Liver (tissue), 9 donors: ENCODE data around the gene FKBP5. TPM values are rescaled to one million over a fixed set of nuclear protein-coding genes. Genes with fewer than 3 reads are reported as not detected.

Experiments
- DNase-seq: peaks from one replicate; pipeline ENCODE4 v3.0.0-alpha.2; 2017; ENCODE audit warnings: low spot score
- H3K27ac ChIP-seq, 2 donors: one replicate each; pipeline ENCODE4 v1.7.0; 2013; ENCODE audit warnings: inconsistent platforms in 2 of 2, low read length in 2 of 2, control low read depth in 1 of 2, low read depth in 1 of 2, mild to moderate bottlenecking in 1 of 2
- H3K27me3 ChIP-seq, 4 donors: one replicate each; pipeline versions ENCODE4 v1.6.1 to v1.7.0; 2013; ENCODE audit warnings: low read length in 3 of 4, inconsistent platforms in 1 of 4, mild to moderate bottlenecking in 1 of 4, moderate library complexity in 1 of 4; ENCODE audit not compliant: control insufficient read depth in 4 of 4, insufficient read depth in 4 of 4
- H3K36me3 ChIP-seq, 4 donors: one replicate each; pipeline versions ENCODE4 v1.6.1 to v1.7.0; 2013; ENCODE audit warnings: low read length in 3 of 4, mild to moderate bottlenecking in 3 of 4, low read depth in 1 of 4, moderate library complexity in 1 of 4; ENCODE audit not compliant: control insufficient read depth in 4 of 4, insufficient read depth in 3 of 4
- H3K4me1 ChIP-seq, 4 donors: one replicate each; pipeline versions ENCODE4 v1.6.1 to v1.7.0; 2013; ENCODE audit warnings: low read length in 3 of 4, mild to moderate bottlenecking in 3 of 4, moderate library complexity in 1 of 4; ENCODE audit not compliant: control insufficient read depth in 4 of 4, insufficient read depth in 4 of 4
- H3K4me3 ChIP-seq, 3 donors: one replicate each; pipeline versions ENCODE4 v1.6.1 to v1.7.0; 2013; ENCODE audit warnings: low read length in 3 of 3, control low read depth in 1 of 3, low read depth in 1 of 3, mild to moderate bottlenecking in 1 of 3
- H3K9ac ChIP-seq, 2 donors: one replicate each; pipeline ENCODE4 v1.7.0; 2013; ENCODE audit warnings: low read length in 2 of 2, mild to moderate bottlenecking in 2 of 2, moderate library complexity in 2 of 2, control low read depth in 1 of 2, low read depth in 1 of 2
- H3K9me3 ChIP-seq, 4 donors: one replicate each; pipeline versions ENCODE4 v1.6.1 to v1.7.0; 2013; ENCODE audit warnings: low read length in 3 of 4; ENCODE audit not compliant: control insufficient read depth in 4 of 4
- ATF3 ChIP-seq: IDR thresholded peaks from 2 replicates; pipeline ENCODE4 v1.6.1; 2016; ENCODE audit warnings: antibody characterized with exemption
- FOXA1 ChIP-seq: IDR thresholded peaks from 2 replicates; pipeline ENCODE4 v1.6.1; 2016; ENCODE audit warnings: antibody characterized with exemption
- GABPA ChIP-seq, 2 donors: IDR thresholded peaks in 1 of 2; conservative IDR thresholded peaks in 1 of 2; 2 replicates each; pipeline ENCODE4 v1.6.1; 2016; ENCODE audit warnings: antibody characterized with exemption in 2 of 2, mild to moderate bottlenecking in 1 of 2, moderate library complexity in 1 of 2
- HNF4A ChIP-seq, 2 donors: conservative IDR thresholded peaks; 2 replicates each; pipeline ENCODE4 v1.6.1; 2016; ENCODE audit warnings: antibody characterized with exemption in 2 of 2, mild to moderate bottlenecking in 2 of 2
- JUND ChIP-seq, 2 donors: IDR thresholded peaks; 2 replicates each; pipeline ENCODE4 v1.6.1; 2016; ENCODE audit warnings: antibody characterized with exemption in 2 of 2
- MAX ChIP-seq: IDR thresholded peaks from 2 replicates; pipeline ENCODE4 v1.6.1; 2016; ENCODE audit warnings: antibody characterized with exemption
- NR2F2 ChIP-seq: IDR thresholded peaks from 2 replicates; pipeline ENCODE4 v1.6.1; 2016; ENCODE audit warnings: antibody characterized with exemption
- RXRA ChIP-seq, 2 donors: IDR thresholded peaks; 2 replicates each; pipeline ENCODE4 v1.6.1; 2017 to 2018; ENCODE audit warnings: antibody characterized with exemption in 2 of 2, mild to moderate bottlenecking in 1 of 2
- TAF1 ChIP-seq: conservative IDR thresholded peaks from 2 replicates; pipeline ENCODE4 v1.6.1; 2016; ENCODE audit warnings: antibody characterized with exemption, mild to moderate bottlenecking
- YY1 ChIP-seq: IDR thresholded peaks from 2 replicates; pipeline ENCODE4 v1.6.1; 2016; ENCODE audit warnings: antibody characterized with exemption, mild to moderate bottlenecking
- ZBTB33 ChIP-seq: IDR thresholded peaks from 2 replicates; pipeline ENCODE4 v1.6.1; 2016; ENCODE audit warnings: antibody characterized with exemption
- WGBS: extraction: QIAGEN DNeasy Blood & Tissue Kit; methylation state at CpG from one replicate; pipeline ENCODE4 v1.1.7; 2013; 5-methylcytosine and 5-hydroxymethylcytosine counted together
- polyA plus RNA-seq, 2 donors: library from polyadenylated mRNA; stranded (reverse) in 1 of 2; unstranded in 1 of 2; fragments of 200-250 nt in 1 of 2; fragments of >200 nt in 1 of 2; fragmentation: Nextera tagmentation in 1 of 2; extraction: Ambion mirVana in 1 of 2; gene quantifications; one replicate each; pipeline versions ENCODE4 v1.2.1 to v1.2.3, GENCODE V29; 2013 to 2015
- total RNA-seq, 2 donors: library from RNA; depleted of rRNA; stranded (reverse); fragments of >200 nt; gene quantifications; one replicate each; pipeline ENCODE4 v1.2.3, GENCODE V29; 2014
- TF ChIP-seq, protein P1 (sequence below): IDR thresholded peaks from 2 replicates; pipeline ENCODE4 v1.6.1; 2016; ENCODE audit warnings: antibody characterized with exemption, mild to moderate bottlenecking
- donor health status: healthy.
- donor health status: healthy.
- donor health status: healthy.
- donor health status: healthy.
- donor health status: healthy.

FKBP5 gene
- total and polyA plus RNA-seq, 4 donors: 10.3 to 132 (median 63.7) TPM

DNA sequence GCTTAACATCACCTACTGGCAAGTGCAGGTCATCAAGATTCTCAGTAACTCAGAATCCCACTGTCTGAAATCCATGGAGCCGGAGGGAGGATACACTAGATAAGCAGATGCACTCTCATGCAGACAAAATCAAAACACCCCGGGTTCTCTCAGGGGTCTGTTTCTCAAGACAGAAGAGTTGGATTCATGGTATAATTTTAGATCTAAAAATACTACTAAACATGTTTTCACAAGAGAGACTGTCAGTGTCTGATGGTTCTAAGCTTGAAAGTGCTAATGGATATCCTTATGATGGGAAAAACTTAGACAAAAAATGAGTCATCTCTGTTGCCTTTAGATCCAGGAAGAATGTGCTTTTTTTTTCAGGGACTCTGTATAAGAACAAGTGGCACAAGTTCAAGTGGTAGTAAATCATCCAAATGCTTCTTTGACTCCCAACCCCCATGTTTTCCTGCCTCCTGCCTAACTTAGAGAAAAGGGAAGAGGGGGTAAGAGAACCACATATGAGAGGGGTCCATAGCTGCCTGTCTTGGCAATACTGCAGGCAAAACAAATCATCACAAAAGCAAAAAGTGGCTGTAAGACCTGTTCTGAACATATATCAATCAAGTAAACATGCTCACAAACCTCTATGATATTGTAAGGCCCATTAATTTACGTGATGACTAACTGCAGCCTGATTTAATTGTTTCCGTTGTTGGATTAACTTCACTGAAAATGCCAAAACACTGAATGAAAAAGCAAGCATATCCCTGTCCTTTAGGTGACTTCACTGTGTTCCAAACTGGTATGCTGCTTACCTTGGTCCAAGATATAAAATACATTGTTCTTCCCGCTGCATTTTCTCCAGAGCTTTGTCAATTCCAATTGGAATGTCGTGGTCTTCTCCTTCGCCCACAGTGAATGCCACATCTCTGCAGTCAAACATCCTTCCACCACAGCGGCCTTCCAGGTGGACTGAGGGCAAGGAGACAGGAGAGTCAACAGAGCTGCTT, 92.0 kb downstream of the FKBP5 start:
- Histone ChIP-seq H3K27me3 (no peaks in the 10 kb centered on the region), H3K4me1 (peaks cover 9 to 19% (median 10%) of the 10 kb centered on the region in 4 donors), H3K36me3 (peaks cover 9 to 35% (median 22%) of the 10 kb centered on the region in 4 donors), H3K9me3 (no peaks in the 10 kb centered on the region), H3K4me3 (no peak overlapping the region), H3K27ac (no peak overlapping the region), H3K9ac (no peak overlapping the region)
- DNase-seq: no peak
- TF ChIP-seq ATF3: no peak
- TF ChIP-seq, protein P1, sequence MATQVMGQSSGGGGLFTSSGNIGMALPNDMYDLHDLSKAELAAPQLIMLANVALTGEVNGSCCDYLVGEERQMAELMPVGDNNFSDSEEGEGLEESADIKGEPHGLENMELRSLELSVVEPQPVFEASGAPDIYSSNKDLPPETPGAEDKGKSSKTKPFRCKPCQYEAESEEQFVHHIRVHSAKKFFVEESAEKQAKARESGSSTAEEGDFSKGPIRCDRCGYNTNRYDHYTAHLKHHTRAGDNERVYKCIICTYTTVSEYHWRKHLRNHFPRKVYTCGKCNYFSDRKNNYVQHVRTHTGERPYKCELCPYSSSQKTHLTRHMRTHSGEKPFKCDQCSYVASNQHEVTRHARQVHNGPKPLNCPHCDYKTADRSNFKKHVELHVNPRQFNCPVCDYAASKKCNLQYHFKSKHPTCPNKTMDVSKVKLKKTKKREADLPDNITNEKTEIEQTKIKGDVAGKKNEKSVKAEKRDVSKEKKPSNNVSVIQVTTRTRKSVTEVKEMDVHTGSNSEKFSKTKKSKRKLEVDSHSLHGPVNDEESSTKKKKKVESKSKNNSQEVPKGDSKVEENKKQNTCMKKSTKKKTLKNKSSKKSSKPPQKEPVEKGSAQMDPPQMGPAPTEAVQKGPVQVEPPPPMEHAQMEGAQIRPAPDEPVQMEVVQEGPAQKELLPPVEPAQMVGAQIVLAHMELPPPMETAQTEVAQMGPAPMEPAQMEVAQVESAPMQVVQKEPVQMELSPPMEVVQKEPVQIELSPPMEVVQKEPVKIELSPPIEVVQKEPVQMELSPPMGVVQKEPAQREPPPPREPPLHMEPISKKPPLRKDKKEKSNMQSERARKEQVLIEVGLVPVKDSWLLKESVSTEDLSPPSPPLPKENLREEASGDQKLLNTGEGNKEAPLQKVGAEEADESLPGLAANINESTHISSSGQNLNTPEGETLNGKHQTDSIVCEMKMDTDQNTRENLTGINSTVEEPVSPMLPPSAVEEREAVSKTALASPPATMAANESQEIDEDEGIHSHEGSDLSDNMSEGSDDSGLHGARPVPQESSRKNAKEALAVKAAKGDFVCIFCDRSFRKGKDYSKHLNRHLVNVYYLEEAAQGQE: no peak
- TF ChIP-seq JUND (IDR thresholded peaks at IDR 0.05): no peak
- no peak for TF ChIP-seq RXRA (IDR thresholded peaks at IDR 0.05)
- WGBS: 93% methylated on average over 8 of the region's 8 CpGs

GRCh38 chr6:35594503-35595186, 94.1 kb downstream of the FKBP5 start:
- H3K4me3 ChIP-seq: no peak overlapping the region
- DNase-seq: no peak
- H3K27ac ChIP-seq: no peak overlapping the region
- TF ChIP-seq YY1 (no peak), NR2F2 (no peak), HNF4A (conservative IDR thresholded peaks at IDR 0.05) (no peak), MAX (no peak), ZBTB33 (no peak), ATF3 (no peak), GABPA (IDR thresholded peaks at IDR 0.05 in 1 of 2, conservative IDR thresholded peaks at IDR 0.05 in 1 of 2) (no peak), TAF1 (no peak), FOXA1 (no peak)
- TF ChIP-seq, protein P1: no peak
- no peak overlapping the region for H3K9ac ChIP-seq
- no peaks in the 10 kb centered on the region for H3K27me3 ChIP-seq
- H3K9me3 ChIP-seq: no peaks in the 10 kb centered on the region
- 91% methylated on average over 6 of the region's 6 CpGs for WGBS
- peaks cover 0 to 9% (median 3%) of the 10 kb centered on the region in 4 donors for H3K4me1 ChIP-seq
- peaks cover 15 to 49% (median 31%) of the 10 kb centered on the region in 4 donors for H3K36me3 ChIP-seq
